ENCODE results near the gene CUBN.

Gene CUBN

GRCh38 chr10:17101257-17101909 is 28.2 kb downstream of the CUBN start:
- DNase-seq: no peak

- no peak for DNase-seq
Measured at GRCh38 chr10:17100586-17100985, 29.0 kb downstream of the CUBN start.

- DNase-seq: no peak
Measured at GRCh38 chr10:17098012-17098411, 31.6 kb downstream of the CUBN start.

GRCh38 chr10:17094844-17095243 is 34.8 kb downstream of the CUBN start:
- DNase-seq: no peak

GRCh38 chr10:17092986-17093803 is 36.4 kb downstream of the CUBN start:
- DNase-seq: no peak

GRCh38 chr10:17092216-17092944 is 37.2 kb downstream of the CUBN start:
- DNase-seq: no peak

GRCh38 chr10:17088118-17088806 is 41.3 kb downstream of the CUBN start:
- DNase-seq: no peak

GRCh38 chr10:17086865-17087367 is 42.7 kb downstream of the CUBN start:
- no peak for DNase-seq

- DNase-seq: no peak
Measured at GRCh38 chr10:17085011-17085725, 44.4 kb downstream of the CUBN start.

GRCh38 chr10:17084258-17084657 is 45.4 kb downstream of the CUBN start:
- DNase-seq: no peak

- no peak for DNase-seq
Measured at GRCh38 chr10:17081431-17081830, 48.2 kb downstream of the CUBN start.

- no peak for DNase-seq
Measured at GRCh38 chr10:17077890-17078289, 51.7 kb downstream of the CUBN start.

GRCh38 chr10:17077346-17077781 is 52.2 kb downstream of the CUBN start:
- DNase-seq: no peak

GRCh38 chr10:17076626-17077345 is 52.8 kb downstream of the CUBN start:
- no peak for DNase-seq

- no peak for DNase-seq
Measured at GRCh38 chr10:17075533-17076359, 53.9 kb downstream of the CUBN start.

- no peak for DNase-seq
Measured at GRCh38 chr10:17074541-17074847, 55.1 kb downstream of the CUBN start.

- no peak for DNase-seq
Measured at GRCh38 chr10:17073725-17074540, 55.7 kb downstream of the CUBN start.

GRCh38 chr10:17068953-17069352 is 60.7 kb downstream of the CUBN start:
- no peak for DNase-seq

- DNase-seq: no peak
Measured at GRCh38 chr10:17067376-17068264, 62.0 kb downstream of the CUBN start.

Data from NCI-H2171 (cell line).